HG03159 (cell line): ENCODE measurements around the gene CTSH.
"Not testable (repeated sequence)": the region's sequence is repeated elsewhere in the genome, so short reads cannot be mapped to it uniquely, and the experiment has no call there.

ENCODE experiments used
- ATAC-seq: cut with Tn5 transposase; IDR thresholded peaks from one replicate; pipeline ENCODE4 v1.9.1; 2021; ENCODE audit warnings: mild to moderate bottlenecking, moderate library complexity; ENCODE audit not compliant: unreplicated experiment

CTSH gene

DNA sequence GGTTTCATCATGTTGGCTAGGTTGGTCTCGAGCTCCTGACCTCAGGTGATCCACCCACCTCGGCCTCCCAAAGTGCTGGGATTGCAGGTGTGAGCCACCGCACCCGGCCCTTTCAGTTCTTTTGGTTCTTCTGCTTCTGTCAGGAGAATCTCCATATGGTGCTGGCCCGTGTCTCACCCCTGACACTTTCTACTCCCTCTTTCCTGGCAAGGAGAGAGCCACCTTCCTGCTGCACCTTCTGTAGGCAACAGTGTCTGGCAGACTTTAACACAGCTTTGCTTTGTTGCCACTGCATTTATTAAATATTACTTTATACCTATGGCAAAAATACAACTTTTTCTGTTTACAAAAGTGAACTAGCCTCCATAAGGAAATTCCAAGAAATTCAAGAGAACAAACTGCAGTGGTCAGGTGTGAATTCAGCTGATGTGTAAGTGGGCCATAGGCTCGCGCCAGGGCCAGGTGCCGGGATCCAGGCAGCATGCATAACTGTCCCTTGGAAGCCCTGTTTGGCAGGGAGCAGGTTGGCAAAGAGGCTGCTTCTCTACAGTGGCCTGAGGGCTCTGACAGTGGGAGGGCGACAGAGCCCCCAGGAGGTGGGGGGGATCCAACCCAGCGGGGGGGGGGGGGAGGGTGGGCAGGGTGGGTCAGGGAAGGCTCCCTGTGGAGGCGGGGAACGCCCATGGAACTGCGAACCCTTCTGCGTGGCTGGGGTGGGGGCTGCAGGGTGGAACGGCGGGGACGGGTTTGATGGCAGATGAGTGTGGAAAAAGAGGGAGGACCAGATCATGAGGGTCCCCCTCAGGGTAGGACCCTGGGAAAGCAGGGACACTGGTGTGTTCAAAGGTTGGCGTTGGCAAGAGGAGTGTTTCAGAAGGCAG, 21.1 kb downstream of the CTSH start:
- no peak for ATAC-seq

GRCh38 chr15:78923015-78923414, 21.8 kb downstream of the CTSH start:
- ATAC-seq, result no peak

GRCh38 chr15:78922527-78922926, 22.3 kb downstream of the CTSH start:
- no peak for ATAC-seq

DNA sequence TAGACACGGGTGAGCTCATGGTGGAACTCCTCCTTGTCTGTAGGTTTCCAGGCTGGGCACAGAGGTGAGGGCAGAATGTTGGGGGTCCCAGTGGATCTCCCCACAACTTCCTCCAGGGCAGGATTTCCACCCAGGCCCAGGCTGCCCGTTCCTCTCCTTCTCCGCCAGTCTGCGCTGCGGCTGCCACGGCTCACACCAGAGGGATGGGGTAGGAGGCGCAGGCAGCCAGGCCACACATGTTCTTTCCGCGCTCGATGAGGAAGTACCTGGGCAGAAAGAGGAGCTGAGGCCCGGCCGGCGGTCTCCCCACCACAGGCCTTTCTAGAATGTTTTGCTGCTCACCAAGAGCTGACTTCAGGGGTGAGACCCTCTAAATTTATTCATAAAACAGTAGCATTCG, 22.9 kb downstream of the CTSH start:
- no peak for ATAC-seq

- ATAC-seq, result no peak
Observed at GRCh38 chr15:78921517-78921916, 23.3 kb downstream of the CTSH start.

DNA sequence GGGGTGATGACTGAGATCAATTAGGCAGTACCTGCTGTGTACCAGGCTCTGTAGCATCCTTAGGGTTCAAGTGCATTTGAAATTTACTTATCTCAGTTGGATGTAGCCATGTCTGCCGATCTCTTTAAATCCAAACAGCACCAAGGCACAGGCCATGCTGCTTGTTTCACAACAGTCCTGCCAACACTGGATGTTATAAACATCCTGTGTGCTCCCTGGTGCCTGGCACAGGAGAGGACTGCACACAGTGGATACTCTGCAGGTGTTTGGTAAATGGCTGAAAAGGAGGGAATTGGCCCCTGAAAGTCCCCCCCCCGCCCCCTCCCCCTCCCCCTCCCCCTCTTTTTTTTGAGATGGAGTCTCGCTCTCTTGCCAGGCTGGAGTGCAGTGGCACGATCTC, 27.0 kb downstream of the CTSH start:
- no peak for ATAC-seq

DNA sequence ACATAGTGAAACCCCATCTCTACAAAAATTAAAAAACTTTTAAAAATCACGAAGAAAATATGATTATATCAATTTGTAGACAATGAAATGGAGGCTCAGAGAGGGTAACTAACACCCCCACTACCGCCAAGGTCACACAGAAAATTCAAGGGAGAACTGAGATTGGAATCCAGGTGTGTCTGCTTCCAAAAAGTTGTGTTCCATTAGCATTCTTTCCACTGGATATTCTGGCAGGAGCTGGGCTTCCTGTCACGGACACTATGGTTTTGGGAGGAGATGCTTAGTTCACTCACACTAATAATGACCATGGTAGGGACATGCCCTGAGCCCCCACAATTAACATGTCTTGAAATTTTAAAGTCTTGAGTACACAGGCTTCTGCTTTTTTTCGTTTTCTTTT, 28.8 kb downstream of the CTSH start:
- no peak for ATAC-seq

DNA sequence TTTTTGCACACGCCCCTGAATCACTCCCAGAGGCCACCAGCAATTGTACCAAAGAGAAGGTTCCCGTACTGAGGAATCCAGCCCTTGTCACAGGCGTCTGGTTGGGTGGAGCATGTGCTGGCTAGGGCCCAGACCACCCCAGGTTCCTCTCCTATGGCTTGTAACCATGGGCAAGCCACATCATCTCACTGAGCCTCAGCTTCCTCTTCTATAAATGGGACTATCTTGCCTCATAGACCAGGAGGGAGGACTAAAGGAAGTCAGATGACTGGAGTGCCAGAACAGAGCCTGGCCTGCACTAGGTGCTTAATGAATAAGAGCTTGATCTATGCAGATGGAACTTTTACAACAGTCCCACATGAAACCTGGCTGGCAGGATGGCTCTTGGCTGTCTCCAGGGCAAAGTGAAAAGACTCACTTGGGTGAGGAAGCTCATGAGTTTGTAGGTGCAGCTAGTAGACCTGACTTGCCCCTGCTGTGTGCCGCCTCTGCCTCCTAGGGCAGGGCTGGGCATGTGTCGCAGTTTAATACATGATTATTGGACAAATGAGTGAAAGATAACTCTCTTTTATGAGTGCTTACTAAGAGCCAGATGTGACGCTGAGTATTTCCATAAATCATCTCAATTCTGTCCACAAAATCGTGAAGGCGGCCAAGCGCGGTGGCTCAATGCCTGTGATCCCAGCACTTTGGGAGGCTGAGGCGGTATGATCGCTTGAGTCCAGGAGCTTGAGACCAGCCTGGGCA, 29.3 kb downstream of the CTSH start:
- ATAC-seq, result no peak

DNA sequence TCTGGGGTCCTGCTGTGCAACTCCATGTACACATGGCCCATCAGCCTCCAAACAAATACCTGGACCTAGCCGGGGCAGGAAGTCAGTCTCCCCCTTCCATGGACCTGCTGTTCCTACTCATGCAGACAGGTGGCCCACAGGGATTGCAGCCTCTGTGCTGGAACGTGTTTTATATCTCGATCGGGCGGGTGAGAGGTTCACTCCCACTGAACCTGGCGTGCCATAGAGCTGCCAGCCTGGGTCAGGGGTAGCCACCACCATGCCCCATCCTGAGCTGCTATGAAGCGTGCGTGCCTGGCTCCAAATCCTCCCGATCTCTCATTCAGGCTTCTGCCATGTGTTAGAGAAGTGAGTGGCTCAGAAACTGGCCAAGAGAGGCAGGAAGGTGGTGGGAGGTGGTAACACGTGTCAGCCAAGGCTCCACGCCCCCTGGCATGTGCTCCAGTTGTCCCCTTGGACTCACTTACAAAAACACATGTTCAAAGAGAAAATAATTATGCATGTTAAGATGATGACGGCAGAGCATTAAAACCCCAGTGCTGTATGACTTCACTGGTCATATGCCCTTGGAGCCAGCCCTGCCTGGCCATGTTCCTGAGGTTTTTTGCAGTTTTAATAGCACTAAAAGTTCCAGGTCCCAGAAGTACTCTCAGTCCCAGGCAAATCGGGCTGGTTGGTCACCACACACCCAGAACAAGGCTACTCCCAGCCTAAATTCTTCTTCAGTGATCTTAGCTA, 30.6 kb downstream of the CTSH start:
- ATAC-seq, result no peak

DNA sequence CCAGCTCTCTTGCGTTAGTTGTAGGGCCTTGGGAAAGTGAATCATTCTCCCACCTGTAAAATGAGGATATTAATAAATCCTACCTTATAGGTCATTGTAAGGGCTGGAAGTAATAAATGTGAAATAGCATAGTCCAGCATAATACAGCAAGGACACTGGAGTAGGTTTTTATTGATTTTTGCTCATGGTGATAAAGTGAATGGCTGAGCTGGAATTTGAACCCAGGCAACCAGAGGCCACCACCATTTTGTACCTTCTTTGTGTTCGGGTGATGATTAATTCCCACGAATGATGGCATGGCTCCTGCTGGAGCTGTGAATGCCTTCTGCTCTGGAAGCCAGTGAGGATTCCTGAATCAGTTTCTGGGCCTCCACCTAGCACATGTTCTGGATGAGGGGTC, 31.8 kb downstream of the CTSH start:
- ATAC-seq, result no peak

DNA sequence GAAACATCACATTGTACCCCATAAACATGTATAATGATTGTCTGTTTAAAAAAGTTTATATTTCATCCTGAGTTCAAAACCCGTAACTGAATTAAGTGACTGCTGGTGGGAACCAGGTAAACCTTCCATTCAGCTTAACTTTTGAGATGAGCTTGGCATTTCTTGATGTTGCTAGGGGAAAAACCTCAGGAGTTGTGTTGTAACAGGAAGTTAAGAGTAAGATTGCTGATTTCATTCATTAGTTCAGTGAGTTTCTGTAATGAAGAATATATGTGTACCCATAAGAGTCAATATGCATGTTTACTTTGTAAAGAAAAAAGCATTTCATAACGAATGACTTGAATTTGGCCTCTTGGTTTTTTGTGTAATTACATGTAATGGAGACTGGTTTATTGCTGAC, 32.5 kb downstream of the CTSH start:
- ATAC-seq, result no peak

GRCh38 chr15:78910271-78910670, 34.6 kb downstream of the CTSH start:
- ATAC-seq, result no peak

- ATAC-seq, result no peak
Observed at GRCh38 chr15:78909791-78910228, 35.0 kb downstream of the CTSH start.

- ATAC-seq, result no peak
Observed at GRCh38 chr15:78909160-78909695, 35.6 kb downstream of the CTSH start.

DNA sequence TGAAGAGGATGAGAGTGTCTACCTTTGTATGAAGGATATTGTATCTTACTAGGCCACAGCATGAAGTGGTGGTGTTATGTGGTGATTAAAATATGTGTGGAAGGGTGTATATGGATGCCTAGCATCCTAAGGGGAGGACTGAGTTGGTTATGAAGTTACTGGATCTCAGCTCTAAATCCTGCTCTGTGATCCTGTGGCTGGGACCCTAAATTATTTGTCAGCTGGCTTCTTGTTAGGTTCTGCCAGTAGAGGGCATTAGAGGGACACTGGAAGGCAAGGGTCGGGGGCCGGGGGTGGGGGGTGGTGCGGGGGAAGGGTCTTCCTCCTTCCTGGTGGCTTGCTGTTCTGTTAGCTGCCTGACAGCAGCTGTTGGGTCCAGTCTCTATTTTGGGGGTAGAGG, 37.3 kb downstream of the CTSH start:
- ATAC-seq, result no peak

GRCh38 chr15:78906316-78906620, 38.6 kb downstream of the CTSH start:
- ATAC-seq, result no peak

DNA sequence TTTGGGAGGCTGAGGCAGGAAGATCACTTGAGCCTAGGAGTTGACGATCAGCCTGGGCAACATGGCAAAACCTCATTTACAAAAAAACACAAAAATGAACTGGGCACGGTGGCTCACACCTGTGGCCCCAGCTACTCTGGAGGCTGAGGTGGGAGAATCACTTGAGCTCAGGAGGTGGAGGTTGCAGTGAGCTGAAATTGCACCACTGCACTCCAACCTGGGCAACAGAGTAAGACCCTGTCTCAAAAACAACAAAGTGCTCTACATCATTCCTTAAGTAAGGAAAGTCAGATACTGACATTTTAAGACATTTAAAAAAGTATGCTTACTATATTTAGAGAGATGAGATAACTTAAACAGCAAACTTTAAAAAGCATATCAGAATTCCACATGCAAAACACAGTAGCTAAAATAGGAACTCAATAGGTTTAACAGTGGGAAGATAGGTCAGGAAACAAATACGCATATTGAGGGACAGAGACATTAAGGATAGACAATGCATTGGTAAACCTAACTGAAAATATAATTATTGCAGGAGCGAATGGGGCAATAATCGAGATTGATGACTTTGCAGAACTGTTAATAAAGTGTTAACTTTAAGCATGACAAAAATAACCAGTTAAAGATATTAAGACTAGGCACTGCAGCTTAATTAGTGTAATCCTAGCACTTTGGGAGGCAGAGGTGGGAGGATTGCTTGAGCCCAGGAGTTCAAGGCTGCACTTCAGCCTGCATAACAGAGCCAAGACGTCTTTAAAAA, 40.1 kb downstream of the CTSH start:
- ATAC-seq, result no peak

- not testable (repeated sequence) for ATAC-seq
Observed at GRCh38 chr15:78902281-78903032, 42.4 kb downstream of the CTSH start.

GRCh38 chr15:78900819-78901533, 43.9 kb downstream of the CTSH start:
- not testable (repeated sequence) for ATAC-seq
